HG02840 (cell line): Measurements from ENCODE around the gene ZNF292.
"Not testable (repeated sequence)": the region's sequence is repeated elsewhere in the genome, so short reads cannot be mapped to it uniquely, and the experiment has no call there.

Experiments
- ATAC-seq: cut with Tn5 transposase; IDR thresholded peaks from one replicate; pipeline ENCODE4 v1.9.1; 2021; ENCODE audit warnings: mild to moderate bottlenecking, moderate library complexity, moderate number of reproducible peaks; ENCODE audit not compliant: unreplicated experiment, low FRiP score

ZNF292 gene

DNA sequence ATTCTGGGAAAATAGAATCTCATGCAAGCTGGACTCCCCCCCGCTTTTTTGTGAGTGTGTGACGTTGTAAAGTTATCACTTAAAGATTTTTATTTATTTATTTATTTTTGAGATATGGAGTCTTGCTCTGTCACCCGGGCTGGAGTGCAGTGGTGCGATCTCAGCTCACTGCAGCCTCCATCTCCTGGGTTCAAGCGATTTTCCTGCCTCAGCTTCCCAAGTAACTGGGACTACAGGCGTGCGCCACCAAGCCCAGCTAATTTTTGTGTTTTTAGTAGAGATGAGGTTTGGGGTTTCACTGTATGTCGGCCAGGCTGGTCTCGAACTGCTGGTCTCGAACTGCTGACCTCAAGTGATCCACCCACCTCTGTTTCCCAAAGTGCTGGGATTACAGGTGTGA is 2.2 kb downstream of the ZNF292 start:
- ATAC-seq: not testable (repeated sequence)

DNA sequence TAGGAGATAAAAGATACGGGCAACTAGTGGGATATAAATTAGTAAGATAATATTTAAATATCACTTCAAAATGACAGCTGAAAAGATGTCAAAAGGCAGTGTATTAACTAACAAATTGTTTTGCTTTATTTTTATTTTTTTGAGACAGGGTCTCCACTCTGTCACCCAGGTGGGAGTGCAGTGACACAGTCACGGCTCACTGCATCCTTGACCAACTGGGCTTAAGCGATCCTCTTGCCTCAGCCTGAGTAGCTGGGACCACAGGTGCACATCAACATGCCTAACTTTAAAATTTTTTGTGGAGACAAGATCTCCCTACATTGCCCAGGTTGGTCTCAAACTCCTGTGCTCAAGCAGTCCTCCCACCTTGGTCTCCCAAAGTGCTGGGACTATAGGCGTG is 5.9 kb downstream of the ZNF292 start:
- ATAC-seq: no peak

DNA sequence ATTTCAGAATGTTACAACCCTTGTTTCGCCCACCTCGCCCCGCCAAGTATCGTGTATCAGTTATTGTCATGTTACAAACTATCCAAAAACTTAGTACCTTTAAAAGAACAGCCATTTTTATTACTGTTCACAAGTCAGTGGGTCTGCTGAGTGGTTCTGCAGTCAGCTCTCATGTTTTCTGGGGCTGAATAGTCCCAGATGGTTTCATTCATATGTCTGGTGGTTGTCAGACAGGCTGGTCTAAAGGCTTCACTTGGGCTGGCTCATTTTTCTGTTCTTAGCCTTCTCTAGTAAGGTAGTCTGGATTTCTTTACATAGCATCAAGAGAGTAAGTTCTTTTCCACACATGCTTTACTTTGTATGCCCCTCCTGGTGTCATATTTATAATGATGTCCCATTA is 8.6 kb downstream of the ZNF292 start:
- no peak for ATAC-seq

DNA sequence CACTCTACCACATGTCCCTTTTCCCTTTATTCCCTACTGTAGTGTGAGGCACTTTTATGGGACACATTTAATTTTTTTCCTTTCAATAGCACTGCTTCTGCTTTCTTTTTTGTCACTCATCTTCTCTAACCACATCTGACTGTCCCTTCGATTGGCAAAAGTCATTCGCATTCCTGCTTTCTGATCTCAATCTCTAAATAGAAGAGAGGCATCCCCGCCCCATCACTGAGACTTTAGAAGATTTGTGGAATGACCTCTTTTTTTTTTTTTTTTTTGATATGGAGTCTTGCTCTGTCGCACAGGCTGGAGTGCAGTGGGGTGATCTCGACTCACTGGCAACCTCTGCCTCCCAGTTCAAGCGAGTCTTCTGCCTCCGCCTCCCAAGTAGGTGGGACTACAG is 9.1 kb downstream of the ZNF292 start:
- ATAC-seq: no peak

DNA sequence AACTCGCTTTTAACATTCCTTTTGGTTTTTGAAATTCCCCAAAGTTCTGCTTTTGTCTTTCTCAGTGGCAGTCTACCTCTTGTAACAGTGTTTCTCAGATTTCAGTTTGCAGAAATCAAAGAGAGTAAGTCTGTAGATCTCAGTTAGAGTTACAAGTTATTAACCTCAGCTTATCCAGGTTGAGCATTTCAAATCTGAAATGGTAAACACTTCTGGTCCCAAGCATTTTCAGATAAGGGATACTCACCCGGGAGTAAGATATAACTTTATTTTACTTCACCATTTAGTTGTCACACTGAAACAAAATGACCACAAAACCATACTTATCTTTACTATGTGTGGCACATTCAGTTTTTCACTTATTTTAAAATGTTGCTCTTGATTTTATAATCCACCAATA is 9.8 kb downstream of the ZNF292 start:
- no peak for ATAC-seq

DNA sequence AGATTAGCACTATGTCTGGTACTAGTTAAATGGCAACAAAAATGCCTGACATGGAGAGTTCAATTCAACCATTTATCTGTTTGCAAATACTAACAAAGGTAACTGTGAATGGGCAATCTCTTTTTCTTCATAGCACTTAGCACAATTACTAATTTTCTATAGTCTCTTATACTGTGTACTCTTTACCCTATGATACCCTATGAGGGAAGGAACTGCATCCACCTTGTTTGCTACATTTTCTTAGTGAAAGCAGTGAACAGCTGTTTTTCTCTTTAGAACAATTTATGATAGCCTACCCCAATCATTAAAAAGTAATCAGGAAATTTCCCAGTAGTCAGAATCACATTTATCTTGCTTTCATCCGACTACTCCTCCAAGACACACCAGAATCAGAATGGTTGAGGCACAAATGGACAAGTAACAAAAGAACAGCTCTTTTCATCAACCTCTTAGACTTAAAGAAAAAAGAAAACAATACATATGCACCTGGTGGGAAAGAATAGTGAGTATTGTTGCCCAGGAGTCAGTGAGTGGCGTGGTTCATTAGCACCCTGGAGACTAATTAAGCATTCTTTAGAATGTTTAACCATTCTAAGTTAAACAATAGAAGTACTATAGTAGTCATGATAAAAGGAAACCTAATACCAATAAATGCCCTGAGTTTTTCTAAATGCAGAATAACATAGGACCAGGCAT is 16.7 kb downstream of the ZNF292 start:
- no peak for ATAC-seq

DNA sequence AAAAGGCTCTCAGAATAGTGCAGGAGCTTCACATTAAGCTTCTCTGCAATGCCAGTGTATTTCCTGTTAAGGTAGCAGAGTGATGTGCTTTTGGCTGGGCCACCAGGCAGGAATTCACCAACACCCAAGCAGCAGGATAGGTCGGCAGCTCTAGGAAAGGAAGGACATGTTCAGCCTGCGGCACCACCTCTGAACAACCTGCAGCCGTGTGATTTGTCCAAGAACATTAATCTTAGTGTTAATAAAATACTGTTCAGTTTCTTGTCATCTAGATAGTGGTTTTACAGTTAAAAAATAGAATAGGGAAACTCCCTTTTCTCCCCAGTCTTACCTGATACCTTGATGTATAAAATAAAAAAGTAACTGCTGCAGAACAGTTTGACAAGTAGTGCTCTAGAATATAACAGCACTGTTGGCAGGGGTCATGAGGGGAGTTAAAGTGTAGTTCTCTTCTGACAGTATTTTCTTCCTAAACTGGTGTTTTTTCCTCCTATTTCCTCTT is 18.8 kb downstream of the ZNF292 start:
- ATAC-seq: peak; percentile 57

DNA sequence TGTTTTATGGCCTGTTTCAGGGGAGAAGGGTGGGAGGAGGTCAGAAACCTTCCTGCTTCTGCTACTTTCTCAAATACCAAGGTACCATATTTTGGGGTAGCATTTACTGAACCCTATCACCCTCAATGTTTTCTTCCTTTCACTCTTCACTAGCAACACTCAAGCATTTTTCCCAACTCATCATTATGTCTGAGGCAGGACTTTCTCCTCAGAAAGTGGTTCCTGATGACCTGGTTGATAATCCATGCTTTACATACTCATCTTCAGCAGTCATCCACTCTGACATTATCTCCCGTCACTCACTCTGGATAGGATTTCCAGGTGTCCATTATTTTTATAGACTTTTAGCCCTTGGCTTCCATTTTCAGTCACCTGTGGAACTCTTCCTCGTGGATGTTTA is 21.1 kb downstream of the ZNF292 start:
- ATAC-seq: no peak

DNA sequence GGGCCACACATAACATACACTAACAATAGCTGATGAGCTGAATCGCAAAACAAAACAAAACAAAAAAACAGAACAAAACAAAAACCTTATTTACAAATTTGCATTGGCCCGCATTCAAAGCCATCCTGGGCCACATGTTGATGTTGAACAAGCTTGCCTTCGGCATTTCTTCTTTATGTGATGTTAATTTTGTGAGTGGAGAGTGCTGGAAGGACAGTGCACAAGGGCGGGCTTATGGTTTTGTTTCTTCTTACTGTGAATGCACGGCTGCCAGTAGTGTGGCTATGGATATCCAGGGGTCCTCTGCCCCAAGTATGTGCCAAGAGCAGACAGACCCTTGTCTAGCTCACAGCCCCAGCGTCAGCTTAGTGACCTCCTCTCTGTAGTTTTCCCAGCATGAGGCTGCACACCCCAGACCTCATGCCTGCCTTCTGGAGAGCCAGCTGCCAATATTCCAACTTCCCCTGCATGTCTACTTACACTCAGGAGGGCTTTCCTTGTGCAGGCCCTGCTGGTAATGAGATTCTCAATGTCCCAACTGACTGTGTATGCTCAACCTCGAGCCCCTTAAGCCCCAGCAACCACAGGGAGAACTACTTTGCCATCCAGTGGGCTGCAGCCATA is 24.9 kb downstream of the ZNF292 start:
- ATAC-seq: no peak

DNA sequence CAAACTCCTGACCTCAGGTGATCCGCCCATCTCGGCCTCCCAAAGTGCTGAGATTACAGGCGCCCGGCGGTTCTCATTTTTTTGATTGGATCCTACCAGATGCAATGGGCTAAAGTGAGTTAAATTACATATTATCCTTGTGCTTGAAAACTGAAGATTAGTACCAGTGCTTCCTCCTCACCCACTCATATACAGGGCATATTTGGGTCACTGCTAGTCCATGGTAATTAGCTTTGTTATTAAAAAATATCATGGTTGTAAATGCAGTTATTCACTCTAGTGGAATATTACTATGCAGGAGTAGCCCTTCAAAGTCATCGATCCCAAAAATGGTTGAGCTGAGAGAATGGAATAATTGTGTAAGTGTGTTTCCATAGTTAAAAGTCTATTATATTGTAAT is 26.5 kb downstream of the ZNF292 start:
- ATAC-seq: peak; percentile 12

DNA sequence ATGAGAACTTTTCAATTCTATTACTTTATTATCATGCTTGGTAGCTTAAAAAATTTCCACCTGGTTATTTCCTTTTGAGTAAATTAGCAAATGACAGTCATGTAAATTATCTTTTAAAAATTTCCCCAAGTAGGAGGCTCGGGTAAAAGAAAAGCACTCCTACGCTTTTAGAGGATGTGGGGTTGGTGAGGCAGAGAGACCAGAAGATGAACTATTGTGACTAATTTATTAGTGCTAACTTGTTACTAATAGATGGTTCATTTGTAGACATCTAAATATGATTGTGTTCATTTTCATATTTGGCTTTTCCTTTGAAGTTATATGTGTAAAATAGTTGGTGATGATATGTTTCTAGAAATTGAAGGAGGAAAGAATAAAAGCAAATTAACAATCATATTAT is 27.0 kb downstream of the ZNF292 start:
- peak; percentile 71 for ATAC-seq

DNA sequence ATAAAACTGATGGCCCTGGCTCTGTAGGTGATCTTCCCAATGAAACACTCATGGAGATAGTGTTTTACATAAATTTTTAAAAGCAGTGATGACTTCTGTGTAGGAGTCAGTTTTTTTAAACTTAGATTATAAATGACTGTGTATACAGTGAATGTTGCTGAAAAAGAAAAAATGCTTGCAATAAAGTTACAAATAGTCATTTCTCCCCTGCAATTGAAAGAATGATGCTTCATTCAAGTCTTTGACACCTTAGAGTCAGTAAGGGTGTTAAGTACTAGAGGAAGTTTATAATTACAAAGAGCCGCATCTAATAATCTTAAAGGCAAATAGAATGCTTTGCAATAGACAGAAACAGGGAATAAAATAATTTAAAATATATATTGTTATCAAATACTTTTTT is 27.6 kb downstream of the ZNF292 start:
- ATAC-seq: no peak

DNA sequence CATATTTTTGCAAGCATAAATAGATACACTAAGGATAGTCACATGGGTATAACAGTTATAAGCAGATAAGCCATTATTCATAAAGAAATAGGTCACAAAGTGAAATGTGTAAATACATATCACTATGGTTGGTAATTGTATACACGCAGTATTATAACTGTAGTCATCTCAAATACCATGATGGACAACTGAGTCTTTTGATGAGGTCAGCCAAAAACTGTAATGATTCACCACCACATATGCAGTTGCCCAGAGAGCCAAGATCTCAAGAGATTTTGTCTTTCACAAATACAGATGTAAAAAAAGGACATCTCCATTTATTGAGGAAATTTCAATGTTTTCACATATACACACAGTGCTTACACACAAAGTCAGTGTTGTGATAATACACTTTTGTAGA is 28.3 kb downstream of the ZNF292 start:
- no peak for ATAC-seq

DNA sequence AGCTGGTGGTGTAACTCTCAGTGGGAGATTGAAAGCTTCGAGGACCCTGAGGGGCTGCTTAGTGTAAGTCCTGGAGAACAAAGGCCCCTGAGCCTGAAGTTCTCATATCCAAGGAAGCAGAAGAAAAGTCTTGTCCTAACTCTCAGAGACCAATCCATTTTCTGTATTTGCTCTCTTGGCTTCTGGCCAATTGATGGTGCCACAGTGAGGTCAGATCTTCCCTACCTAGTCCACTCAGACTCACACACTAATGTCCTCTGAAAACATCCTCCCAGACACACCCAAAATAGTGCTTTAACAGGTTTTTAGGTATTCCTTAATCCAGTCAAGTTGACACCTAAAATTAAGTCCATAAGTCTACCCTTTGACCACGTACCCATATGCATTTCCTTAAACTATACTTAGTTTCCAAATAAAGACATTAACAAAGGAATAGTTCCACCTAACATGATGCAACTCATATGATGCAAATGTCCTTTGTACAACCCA is 29.4 kb downstream of the ZNF292 start:
- no peak for ATAC-seq

DNA sequence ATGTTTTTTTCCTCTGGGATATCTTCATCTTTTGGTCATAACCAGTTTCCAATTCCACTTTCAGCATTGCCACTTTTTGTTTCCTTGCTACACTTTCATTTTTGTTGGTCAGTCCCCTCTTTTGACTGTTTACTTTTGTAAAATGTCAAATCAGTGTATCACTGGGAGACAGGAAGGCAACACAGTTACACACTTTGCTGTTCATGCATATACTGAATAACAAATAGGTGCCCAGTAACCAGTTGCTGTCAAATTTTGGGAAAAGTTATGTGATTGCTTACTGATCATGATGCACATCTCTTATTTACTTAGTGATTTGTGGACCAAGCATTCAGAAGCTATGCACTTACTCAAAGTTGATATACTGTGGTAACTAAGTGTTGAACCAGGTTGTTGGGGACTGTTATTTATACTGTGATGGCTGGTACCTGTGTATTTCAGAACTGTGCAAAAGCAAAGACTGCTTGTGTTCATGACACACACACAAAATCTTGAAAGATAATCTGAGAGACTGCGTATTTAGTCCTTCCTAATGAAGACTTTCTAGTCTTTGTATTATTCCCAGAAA is 41.0 kb downstream of the ZNF292 start:
- no peak for ATAC-seq

DNA sequence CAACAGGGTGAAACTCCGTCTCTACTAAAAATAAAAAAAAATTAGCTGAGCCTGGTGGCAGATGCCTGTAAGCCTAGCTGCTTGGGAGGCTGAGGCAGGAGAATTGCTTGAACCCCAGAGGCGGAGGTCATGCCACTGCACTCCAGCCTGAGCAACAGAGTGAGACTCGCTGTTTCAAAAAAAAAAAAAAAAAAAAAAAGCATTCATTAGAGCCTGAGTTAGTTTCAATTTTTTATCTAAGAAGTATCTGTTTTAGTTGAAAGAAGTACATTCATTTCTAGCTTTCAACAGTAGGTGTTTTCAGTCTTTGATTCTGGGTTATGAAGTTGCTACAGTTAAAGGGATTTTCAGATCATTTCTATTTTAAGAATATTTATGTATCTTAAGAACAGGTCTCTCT is 42.2 kb downstream of the ZNF292 start:
- peak; percentile 67 for ATAC-seq

DNA sequence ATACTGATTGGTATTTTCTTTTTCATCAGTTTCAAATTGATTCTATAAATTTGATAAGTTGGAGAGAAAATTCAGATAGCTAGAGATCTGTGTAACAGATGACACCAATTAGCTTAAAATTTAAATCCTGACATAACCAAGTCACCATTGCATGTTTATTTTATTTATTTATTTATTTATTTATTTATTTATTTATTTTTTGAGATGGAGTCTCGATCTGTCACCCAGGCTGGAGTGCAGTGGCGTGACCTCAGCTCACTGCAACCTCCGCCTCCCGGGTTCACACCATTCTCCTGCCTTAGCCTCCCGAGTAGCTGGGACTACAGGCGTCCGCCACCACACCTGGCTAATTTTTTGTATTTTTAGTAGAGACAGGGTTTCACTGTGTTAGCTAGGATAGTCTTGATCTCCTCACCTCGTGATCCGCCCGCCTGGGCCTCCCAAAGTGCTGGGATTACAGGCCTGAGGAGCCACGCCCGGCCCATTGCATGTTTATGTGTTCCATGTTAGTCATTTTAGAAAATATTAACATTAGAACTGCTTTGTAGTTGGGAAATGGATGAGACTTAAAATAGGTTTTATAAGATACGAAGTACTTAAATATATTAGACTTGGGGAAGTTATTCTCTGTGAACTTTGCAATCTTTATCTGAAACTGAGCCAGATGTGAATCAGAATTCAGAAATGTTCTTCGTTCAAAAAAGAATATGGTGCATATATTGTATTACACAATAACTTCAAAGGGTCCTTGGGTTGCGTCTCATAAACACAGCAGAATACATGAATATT is 42.9 kb downstream of the ZNF292 start:
- ATAC-seq: not testable (repeated sequence)

DNA sequence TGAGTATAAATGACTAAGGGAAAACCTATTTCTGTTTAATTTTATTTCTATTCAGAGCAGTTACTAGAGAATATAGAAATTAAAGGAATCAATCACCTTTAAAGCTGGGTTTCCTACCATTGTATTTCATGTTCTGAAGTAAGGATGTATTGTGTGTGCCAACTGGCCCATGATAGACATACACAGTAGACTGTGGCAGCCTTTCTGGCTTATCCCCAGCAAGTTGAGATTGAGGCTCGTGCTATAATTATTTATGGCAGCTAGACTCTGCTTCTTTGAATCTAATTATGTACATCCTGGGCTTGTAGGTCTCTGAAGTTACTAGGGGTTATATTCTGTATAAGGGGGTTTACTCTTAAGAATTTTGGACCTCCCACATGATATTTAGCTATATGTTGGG is 44.4 kb downstream of the ZNF292 start:
- ATAC-seq: no peak

DNA sequence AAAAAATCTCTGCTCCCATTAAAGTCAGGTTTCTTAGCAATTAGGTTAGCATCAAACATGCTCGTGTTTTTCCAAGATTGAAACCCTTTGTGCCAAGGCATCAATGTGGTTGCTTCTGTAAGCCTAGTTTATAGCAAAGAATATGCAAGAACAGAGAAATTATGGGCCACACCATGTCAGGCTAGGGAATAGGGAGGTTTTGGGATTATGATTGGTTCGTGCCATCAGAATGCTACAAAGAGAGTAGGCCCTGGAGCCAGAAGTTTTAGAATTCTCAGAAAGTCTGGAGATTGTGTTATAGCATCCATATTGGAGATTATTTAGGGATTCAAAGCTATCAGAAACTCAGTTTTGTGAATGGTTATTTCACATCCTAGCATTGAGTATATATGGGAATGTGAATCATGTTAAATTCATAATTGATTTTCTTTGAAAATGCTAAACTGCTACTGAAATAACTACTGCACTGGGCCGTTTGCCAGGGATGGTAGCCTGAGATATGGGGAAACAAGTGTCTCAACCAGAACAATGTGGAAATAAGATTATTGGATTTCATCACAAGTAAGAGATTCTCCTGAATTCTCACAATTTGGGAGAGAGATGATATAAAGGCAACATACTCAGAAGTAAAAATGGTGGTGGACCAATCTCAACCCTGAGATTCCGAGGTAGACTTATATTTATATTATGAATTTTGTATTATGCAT is 45.3 kb downstream of the ZNF292 start:
- ATAC-seq: no peak

DNA sequence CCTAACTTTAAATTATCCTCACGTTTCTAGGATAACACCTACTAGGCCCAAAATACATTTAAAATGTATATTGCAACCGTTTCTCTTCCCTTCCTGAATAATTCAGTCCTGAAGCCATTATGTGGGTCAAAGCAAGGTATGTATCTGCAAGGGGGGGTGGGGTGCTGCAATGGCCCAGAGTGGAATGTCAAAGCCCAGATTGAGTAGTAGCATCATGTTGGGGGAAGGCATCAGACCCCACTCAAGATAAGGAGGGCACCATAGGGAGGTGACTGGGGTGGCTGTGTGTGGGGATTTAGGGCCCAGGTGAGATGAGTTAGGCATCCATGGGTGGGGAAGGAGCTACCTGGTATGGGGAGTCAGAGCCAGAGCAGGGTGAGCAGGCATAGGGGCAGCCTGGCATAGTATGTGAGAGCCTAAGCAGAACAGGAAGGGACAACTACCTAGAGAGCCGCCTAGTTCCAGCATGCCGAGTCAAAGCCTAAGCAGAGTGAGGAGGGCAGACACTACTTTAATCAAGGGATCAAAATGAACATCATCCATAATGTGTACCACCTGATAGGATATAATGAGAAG is 48.2 kb downstream of the ZNF292 start:
- no peak for ATAC-seq
